ENCODE data around the gene MYO7B.

DNA sequence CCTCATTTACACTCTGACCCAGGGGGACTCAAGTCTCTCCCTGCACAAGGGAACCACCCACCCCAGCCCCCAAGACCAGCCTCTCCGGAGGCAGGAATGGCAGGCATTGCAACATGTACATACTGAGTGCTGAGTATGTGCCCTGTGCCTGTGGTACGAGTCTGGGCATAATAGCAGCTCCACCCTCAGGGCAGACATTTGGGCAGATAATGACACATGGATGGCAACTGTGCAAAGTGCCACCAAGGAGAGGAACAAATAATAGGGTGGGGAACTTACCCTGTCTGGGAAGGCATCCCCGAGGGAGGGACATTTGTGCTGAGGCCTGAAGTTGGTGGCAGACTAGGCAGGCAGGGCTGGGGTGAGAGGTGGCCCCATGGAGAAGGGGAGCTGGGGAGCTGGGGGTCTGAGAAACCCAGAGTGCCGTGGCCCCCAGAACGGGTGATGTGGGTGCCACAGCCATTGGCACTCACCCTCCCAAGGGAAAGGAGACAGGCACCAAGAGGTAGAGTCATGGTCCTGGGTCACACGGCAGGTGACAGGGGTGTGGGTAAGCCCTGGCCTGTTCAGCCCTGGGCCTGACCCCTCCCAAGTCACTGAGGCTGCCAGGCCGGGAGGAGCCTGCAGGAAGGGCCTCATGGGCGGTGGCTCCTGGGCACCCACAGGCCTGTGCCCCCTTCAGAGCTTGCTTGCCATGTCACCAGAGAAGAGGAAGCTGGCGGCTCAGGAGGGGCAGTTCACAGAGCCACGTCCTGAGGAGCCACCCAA, 94.8 kb downstream of the MYO7B start:
- TF ChIP-seq, protein P1, sequence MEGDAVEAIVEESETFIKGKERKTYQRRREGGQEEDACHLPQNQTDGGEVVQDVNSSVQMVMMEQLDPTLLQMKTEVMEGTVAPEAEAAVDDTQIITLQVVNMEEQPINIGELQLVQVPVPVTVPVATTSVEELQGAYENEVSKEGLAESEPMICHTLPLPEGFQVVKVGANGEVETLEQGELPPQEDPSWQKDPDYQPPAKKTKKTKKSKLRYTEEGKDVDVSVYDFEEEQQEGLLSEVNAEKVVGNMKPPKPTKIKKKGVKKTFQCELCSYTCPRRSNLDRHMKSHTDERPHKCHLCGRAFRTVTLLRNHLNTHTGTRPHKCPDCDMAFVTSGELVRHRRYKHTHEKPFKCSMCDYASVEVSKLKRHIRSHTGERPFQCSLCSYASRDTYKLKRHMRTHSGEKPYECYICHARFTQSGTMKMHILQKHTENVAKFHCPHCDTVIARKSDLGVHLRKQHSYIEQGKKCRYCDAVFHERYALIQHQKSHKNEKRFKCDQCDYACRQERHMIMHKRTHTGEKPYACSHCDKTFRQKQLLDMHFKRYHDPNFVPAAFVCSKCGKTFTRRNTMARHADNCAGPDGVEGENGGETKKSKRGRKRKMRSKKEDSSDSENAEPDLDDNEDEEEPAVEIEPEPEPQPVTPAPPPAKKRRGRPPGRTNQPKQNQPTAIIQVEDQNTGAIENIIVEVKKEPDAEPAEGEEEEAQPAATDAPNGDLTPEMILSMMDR (IDR thresholded peaks at IDR 0.05; ENCODE audit: low read depth, low read length) = no peak
- TF ChIP-seq EZH2phosphoT487 (IDR thresholded peaks at IDR 0.05; ENCODE audit: low read depth) = no peak

All from OCI-LY3 (cell line).